Coronary artery (tissue), 2 donors: ENCODE data around the gene VAV2.

Experiments used
- DNase-seq: peaks from one replicate; pipeline ENCODE4 v3.0.0-alpha.2; 2017; ENCODE audit warnings: low spot score
- H3K27ac ChIP-seq, 2 donors: fragments of 200-600 bp; sonication (generic); one replicate each; pipeline ENCODE4 v1.5.1; 2016 to 2019
- H3K4me3 ChIP-seq: fragments of 200-600 bp; sonication (generic); 2 replicates; pipeline ENCODE4 v1.5.1; 2016; ENCODE audit warnings: mild to moderate bottlenecking, moderate library complexity
- CTCF ChIP-seq: fragments of 200-600 bp; sonication (generic); IDR thresholded peaks from one replicate; pipeline ENCODE4 v1.5.1; 2019; ENCODE audit warnings: antibody characterized with exemption

Gene VAV2

GRCh38 chr9:133785753-133786370, 206.3 kb downstream of the VAV2 start:
- DNase-seq = no peak
- Histone ChIP-seq H3K27ac (no peak overlapping the region), H3K4me3 (no peak overlapping the region)
- no peak for TF ChIP-seq CTCF

DNA sequence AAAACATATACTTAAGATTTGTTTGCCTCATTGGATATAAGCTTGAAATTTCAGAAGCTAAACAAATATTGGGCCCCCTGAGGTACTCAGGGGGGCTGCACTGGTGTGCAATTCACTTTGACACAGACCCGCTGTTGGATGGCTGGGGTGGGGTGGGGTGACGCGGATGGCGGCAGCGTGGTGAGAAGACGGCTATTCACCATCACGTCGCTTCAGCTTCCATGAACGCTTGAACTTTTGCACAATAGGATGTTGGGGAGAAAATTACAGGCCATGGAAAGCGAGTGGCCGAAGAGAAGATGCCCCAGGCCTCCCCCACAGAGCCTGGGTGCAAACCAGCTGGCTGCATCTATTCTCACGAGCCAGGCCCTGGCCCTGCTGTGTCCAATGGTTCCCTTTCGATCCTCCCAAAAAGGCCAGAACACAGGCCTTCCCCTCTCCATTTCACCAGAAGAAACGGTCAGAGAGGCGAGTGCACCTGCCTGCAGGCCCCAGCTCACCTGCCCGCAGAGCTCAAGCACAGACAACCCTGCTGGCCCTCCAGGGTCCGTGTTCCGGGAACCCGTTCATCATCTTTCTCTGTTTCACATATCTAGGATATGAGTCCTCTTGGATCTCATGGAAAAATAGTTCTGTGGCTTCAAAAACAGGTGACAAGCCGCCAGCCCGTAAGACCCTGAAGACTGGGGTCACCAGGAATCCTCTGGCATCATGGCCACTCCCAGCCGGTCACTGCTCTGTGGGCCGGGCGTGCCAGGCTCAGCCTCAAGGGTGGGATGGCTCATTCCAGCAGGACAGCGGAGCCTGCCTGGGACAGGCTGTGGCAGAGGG, 207.2 kb downstream of the VAV2 start:
- Histone ChIP-seq H3K4me3 (no peak overlapping the region), H3K27ac (no peak overlapping the region)
- DNase-seq = no peak
- no peak for TF ChIP-seq CTCF

- Histone ChIP-seq H3K27ac (no peak overlapping the region), H3K4me3 (no peak overlapping the region)
- TF ChIP-seq CTCF = no peak
- no peak for DNase-seq
Measured at GRCh38 chr9:133783331-133783731, 208.8 kb downstream of the VAV2 start.

DNA sequence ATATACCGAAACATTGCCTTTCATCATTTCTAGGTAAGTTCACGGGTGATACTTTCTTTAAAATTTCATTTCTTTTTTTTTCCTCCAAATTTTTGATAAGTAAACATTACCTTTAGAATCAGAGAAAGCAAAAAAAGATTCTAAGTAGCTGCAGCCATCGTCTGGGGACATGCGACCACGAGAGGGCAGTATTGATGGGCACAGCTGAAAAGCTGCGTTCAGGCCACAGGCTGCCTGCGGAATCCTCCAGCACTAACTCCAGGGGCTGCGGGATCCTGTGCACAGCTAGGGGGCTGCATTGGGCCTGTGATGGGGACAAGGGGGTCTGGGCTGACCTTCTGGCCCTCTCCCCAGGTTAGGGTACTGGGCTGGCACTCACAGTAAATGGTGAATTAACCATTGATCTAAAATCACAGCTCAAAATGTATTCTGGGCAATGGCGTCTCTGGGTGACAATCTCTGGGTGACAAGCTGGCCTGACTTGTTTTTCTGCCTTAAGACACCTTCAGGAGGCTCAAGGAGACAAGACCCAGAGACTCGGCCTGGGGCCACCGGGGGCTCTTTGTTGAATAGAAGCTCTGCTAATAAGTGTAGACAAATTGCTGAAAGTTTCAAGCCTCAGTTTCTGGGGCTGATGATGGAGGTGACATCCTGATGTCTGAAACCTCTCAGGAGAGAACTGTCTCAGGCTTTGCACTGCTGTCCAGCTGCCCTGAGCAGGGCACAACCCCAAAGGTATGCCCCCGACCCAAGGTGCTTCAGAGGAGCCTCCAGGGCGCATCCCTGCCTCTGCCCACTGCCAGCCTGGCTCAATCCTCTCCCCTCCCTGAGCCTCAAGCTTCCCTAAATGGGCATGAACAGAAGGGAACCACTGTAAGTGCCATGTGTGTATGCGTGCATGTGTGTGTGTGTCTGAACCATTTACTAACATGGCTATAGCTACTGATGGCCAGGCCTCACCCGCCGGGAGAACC, 209.7 kb downstream of the VAV2 start:
- no peak overlapping the region for H3K4me3 ChIP-seq
- TF ChIP-seq CTCF = peak; percentile 59
- no peak overlapping the region for H3K27ac ChIP-seq
- DNase-seq = no peak

- Histone ChIP-seq H3K4me3 (no peak overlapping the region), H3K27ac (no peak overlapping the region)
- DNase-seq = no peak
- no peak for TF ChIP-seq CTCF
Measured at GRCh38 chr9:133781828-133782135, 210.3 kb downstream of the VAV2 start.

- TF ChIP-seq CTCF = no peak
- Histone ChIP-seq H3K4me3 (no peak overlapping the region), H3K27ac (no peak overlapping the region)
- DNase-seq = no peak
Measured at GRCh38 chr9:133780962-133781827, 210.9 kb downstream of the VAV2 start.
